Smooth muscle cell (in vitro differentiated cells): ENCODE data around the gene FAM111B. TPM values are rescaled to one million over a fixed set of nuclear protein-coding genes. Genes with fewer than 3 reads are reported as not detected.
"Not testable (repeated sequence)": the region's sequence is repeated elsewhere in the genome, so short reads cannot be mapped to it uniquely, and the experiment has no call there.

Experiments used
- DNase-seq: peaks from one replicate; lab custom pipeline; 2025; ENCODE audit not compliant: unreplicated experiment; lab: John Stamatoyannopoulos, UW
- H2AFZ ChIP-seq: fragments of 200-600 bp; sonication (generic); 2 replicates; pipeline ENCODE4 v1.6.0; 2016; ENCODE audit warnings: antibody characterized with exemption, low read depth, mild to moderate bottlenecking
- H3F3A ChIP-seq: fragments of 200-600 bp; sonication (generic); 2 replicates; pipeline ENCODE4 v1.6.0; 2017; ENCODE audit warnings: antibody characterized with exemption, low read depth
- H3K27ac ChIP-seq: fragments of 200-600 bp; sonication (generic); 2 replicates; pipeline ENCODE4 v1.5.1; 2016; ENCODE audit warnings: low read depth, mild to moderate bottlenecking
- H3K27me3 ChIP-seq: fragments of 200-600 bp; sonication (generic); 2 replicates; pipeline ENCODE4 v1.6.1; 2016; ENCODE audit warnings: low read depth, mild to moderate bottlenecking
- H3K36me3 ChIP-seq: fragments of 200-600 bp; sonication (generic); 2 replicates; pipeline ENCODE4 v1.5.1; 2016; ENCODE audit warnings: low read depth
- H3K4me1 ChIP-seq: fragments of 200-600 bp; sonication (generic); 2 replicates; pipeline ENCODE4 v1.5.1; 2016; ENCODE audit warnings: low read depth
- H3K4me2 ChIP-seq: fragments of 200-600 bp; sonication (generic); 2 replicates; pipeline ENCODE4 v1.6.0; 2016; ENCODE audit warnings: mild to moderate bottlenecking
- H3K4me3 ChIP-seq: fragments of 200-600 bp; sonication (generic); 2 replicates; pipeline ENCODE4 v1.5.1; 2016; ENCODE audit warnings: mild to moderate bottlenecking
- H3K79me2 ChIP-seq: fragments of 200-600 bp; sonication (generic); 2 replicates; pipeline ENCODE4 v1.6.0; 2016; ENCODE audit warnings: low read depth, mild to moderate bottlenecking
- H3K9ac ChIP-seq: fragments of 200-600 bp; sonication (generic); 2 replicates; pipeline ENCODE4 v1.6.0; 2016; ENCODE audit warnings: low read depth
- H3K9me3 ChIP-seq: fragments of 200-600 bp; sonication (generic); replicated peaks from 2 replicates; pipeline ENCODE4 v1.5.1; 2016; ENCODE audit warnings: low read depth
- H4K20me1 ChIP-seq: fragments of 200-600 bp; sonication (generic); 2 replicates; pipeline ENCODE4 v1.6.0; 2016; ENCODE audit warnings: low read depth
- WGBS: methylation state at CpG from one replicate; pipeline ENCODE4 v1.1.7; 2016; ENCODE audit warnings: low lambda C conversion rate; 5-methylcytosine and 5-hydroxymethylcytosine counted together
- polyA plus RNA-seq: library from polyadenylated mRNA; unstranded; fragments of >200 nt; fragmentation: Nextera tagmentation; extraction: Ambion mirVana; gene quantifications from 2 replicates; pipeline ENCODE4 v1.2.1, GENCODE V29; 2016
- total RNA-seq: library from RNA; depleted of rRNA; stranded (reverse); fragments of >200 nt; gene quantifications from 2 replicates; pipeline ENCODE4 v1.2.3, GENCODE V29; 2014
- TF ChIP-seq, protein P1 (sequence below): fragments of 200-600 bp; sonication (generic); IDR thresholded peaks from 2 replicates; pipeline ENCODE4 v1.5.1; 2017; ENCODE audit warnings: borderline replicate concordance, mild to moderate bottlenecking, antibody characterized with exemption; ENCODE audit not compliant: insufficient read depth, poor library complexity, severe bottlenecking

The FAM111B gene
- total and polyA plus RNA-seq, 2 experiments from 2014 or later = 2.4 to 6.5 TPM

DNA sequence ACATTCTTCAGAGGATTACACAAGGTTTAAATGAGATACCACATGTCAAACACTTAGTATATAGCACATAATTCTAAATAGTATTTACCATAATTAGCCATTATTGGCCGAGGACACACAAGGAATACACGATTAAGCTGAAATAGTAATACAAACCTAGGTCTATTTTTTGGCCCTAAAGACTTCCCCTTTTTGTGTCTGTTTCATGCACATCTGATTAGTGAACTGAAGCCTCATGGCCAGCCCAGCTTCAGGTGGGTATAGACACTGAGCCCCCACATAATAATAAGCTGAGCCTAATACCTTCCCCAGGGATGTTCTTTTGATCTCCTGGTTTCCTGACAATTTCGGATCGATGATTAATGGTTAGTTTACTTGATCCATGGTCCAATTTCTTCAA, 18.9 kb upstream of the FAM111B start:
- H3K4me3 ChIP-seq = no peak overlapping the region
- no peak overlapping the region for H2AFZ ChIP-seq
- no peaks in the 10 kb centered on the region for H3K4me1 ChIP-seq
- H3K27ac ChIP-seq = no peak overlapping the region
- no peak overlapping the region for H3K9ac ChIP-seq
- no peaks in the 10 kb centered on the region for H3K36me3 ChIP-seq
- no peak for DNase-seq
- H3K27me3 ChIP-seq = peaks cover 4% of the 10 kb centered on the region
- no peaks in the 10 kb centered on the region for H3K9me3 ChIP-seq
- 93% methylated on average over 4 of the region's 4 CpGs for WGBS
- H3K4me2 ChIP-seq = no peak overlapping the region
- H4K20me1 ChIP-seq = no peaks in the 10 kb centered on the region
- H3F3A ChIP-seq = no peaks in the 10 kb centered on the region
- TF ChIP-seq, protein P1, sequence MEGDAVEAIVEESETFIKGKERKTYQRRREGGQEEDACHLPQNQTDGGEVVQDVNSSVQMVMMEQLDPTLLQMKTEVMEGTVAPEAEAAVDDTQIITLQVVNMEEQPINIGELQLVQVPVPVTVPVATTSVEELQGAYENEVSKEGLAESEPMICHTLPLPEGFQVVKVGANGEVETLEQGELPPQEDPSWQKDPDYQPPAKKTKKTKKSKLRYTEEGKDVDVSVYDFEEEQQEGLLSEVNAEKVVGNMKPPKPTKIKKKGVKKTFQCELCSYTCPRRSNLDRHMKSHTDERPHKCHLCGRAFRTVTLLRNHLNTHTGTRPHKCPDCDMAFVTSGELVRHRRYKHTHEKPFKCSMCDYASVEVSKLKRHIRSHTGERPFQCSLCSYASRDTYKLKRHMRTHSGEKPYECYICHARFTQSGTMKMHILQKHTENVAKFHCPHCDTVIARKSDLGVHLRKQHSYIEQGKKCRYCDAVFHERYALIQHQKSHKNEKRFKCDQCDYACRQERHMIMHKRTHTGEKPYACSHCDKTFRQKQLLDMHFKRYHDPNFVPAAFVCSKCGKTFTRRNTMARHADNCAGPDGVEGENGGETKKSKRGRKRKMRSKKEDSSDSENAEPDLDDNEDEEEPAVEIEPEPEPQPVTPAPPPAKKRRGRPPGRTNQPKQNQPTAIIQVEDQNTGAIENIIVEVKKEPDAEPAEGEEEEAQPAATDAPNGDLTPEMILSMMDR = no peak
- no peaks in the 10 kb centered on the region for H3K79me2 ChIP-seq

- H3K9ac ChIP-seq, H3K79me2 ChIP-seq, H4K20me1 ChIP-seq, H3K4me3 ChIP-seq, H3K4me2 ChIP-seq, H3K27ac ChIP-seq, H2AFZ ChIP-seq, H3K36me3 ChIP-seq, DNase-seq, H3K9me3 ChIP-seq, H3F3A ChIP-seq, H3K4me1 ChIP-seq, H3K27me3 ChIP-seq: not testable (repeated sequence)
These were observed 13.5 kb upstream of the FAM111B start for GRCh38 chr11:59093576-59093975.

GRCh38 chr11:59095225-59095624, 11.8 kb upstream of the FAM111B start:
- H3K27me3 ChIP-seq = peaks cover 13% of the 10 kb centered on the region
- not testable (repeated sequence) for H3K9me3 ChIP-seq, H2AFZ ChIP-seq, H3F3A ChIP-seq, H3K4me2 ChIP-seq, H3K4me3 ChIP-seq, H4K20me1 ChIP-seq, H3K27ac ChIP-seq, DNase-seq, H3K4me1 ChIP-seq, H3K36me3 ChIP-seq, H3K9ac ChIP-seq, H3K79me2 ChIP-seq
- 40% methylated on average over 1 of the region's 1 CpG for WGBS

DNA sequence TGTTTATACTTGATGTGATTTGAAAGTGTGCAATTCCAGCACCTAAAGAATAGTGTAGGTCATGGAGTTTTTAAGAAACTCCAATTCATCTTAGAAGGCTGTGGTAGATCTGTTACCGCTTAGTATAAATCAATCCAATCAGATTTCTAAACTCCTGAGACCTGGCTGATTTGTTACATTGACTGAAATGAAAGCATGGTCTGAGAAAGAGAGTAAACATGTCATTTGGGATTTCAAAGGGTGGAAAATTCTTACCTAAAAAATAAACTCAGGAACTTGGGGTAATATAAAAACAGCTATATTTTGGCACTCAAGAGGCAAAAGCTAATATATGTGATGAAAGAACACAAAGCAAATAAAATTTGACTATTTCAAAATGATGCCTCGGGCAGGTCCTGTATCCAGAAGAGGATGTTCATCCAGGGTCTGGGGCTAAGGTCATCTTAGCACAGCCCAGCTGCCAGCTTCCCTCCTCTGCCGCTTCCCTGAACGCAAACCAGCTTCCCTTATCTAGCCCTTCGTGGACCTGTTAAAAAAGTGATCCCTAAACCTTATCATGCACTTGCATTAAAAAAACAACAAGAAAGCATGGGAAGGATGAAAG, 11.0 kb upstream of the FAM111B start:
- not testable (repeated sequence) for H3K9me3 ChIP-seq, DNase-seq, H3K4me3 ChIP-seq, H3F3A ChIP-seq, H2AFZ ChIP-seq, H3K36me3 ChIP-seq, H3K27ac ChIP-seq, H3K9ac ChIP-seq, H3K79me2 ChIP-seq, H4K20me1 ChIP-seq, H3K4me1 ChIP-seq, H3K4me2 ChIP-seq
- peaks cover 21% of the 10 kb centered on the region for H3K27me3 ChIP-seq
- 84% methylated on average over 5 of the region's 5 CpGs for WGBS

DNA sequence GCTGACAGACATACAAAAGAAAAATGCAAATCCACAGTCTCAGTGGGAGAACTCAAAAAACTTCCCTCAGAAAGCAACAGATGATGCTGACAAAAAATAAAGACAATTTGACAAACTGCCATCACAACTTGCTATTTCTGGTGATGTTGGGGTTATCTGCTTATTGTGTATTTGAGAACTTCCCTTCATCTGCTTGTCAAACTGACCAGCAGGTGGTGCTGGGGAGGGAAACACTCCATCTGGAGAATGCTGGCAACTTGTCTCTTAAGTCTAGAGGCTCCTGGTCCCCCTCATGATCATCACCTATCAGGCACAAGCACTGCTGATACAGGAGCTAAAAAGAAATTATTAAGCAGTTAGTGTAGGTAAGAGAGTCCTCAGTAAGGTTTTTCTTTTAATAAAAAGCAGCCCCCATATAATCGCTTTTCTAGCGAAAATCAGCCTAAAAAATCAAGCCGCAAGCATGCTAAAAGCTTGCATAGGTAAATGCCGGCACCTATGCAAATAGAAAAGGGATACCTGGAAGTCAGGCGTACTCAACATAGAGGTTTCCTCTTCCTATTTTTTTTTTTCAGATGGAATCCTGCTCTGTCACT, 9.8 kb upstream of the FAM111B start:
- no peaks in the 10 kb centered on the region for H3F3A ChIP-seq
- no peaks in the 10 kb centered on the region for H3K79me2 ChIP-seq
- H3K4me2 ChIP-seq = no peak overlapping the region
- no peaks in the 10 kb centered on the region for H4K20me1 ChIP-seq
- H3K36me3 ChIP-seq = no peaks in the 10 kb centered on the region
- DNase-seq = no peak
- H3K9me3 ChIP-seq = no peaks in the 10 kb centered on the region
- no peak overlapping the region for H3K4me3 ChIP-seq
- H2AFZ ChIP-seq = no peak overlapping the region
- peaks cover 5% of the 10 kb centered on the region for H3K4me1 ChIP-seq
- H3K27ac ChIP-seq = no peak overlapping the region
- H3K27me3 ChIP-seq = peaks cover 31% of the 10 kb centered on the region
- whole genome bisulfite sequencing = 85% methylated on average over 5 of the region's 5 CpGs
- H3K9ac ChIP-seq = no peak overlapping the region
- TF ChIP-seq, protein P1 = peak; percentile 74

GRCh38 chr11:59097938-59098337, 9.1 kb upstream of the FAM111B start:
- not testable (repeated sequence) for H3K36me3 ChIP-seq, H3K79me2 ChIP-seq, H3K9ac ChIP-seq, DNase-seq, H4K20me1 ChIP-seq, H3K27ac ChIP-seq, H3K9me3 ChIP-seq, H3F3A ChIP-seq, H3K4me2 ChIP-seq, H3K4me1 ChIP-seq, H3K4me3 ChIP-seq, H2AFZ ChIP-seq
- 73% methylated on average over 8 of the region's 8 CpGs for WGBS
- H3K27me3 ChIP-seq = peaks cover 31% of the 10 kb centered on the region
